Fibroblast of mammary gland (primary cell): Measurements from ENCODE around the gene LRRC8A.

Experiments used
- DNase-seq: peaks from one replicate; pipeline ENCODE4 v3.0.0-alpha.2; 2010; ENCODE audit warnings: low read depth
- H3K4me3 ChIP-seq: 2 replicates; pipeline ENCODE4 v1.5.1; 2011; ENCODE audit warnings: low read depth, mild to moderate bottlenecking, low read length, moderate library complexity; ENCODE audit not compliant: control insufficient read depth
- CTCF ChIP-seq: conservative IDR thresholded peaks from 2 replicates; pipeline ENCODE4 v1.5.1; 2011; ENCODE audit warnings: low read depth, low read length, inconsistent platforms; ENCODE audit not compliant: control insufficient read depth, insufficient read depth

Gene LRRC8A

GRCh38 chr9:128923493-128923883, 41.6 kb downstream of the LRRC8A start:
- no peak overlapping the region for H3K4me3 ChIP-seq
- no peak for DNase-seq
- no peak for TF ChIP-seq CTCF

GRCh38 chr9:128927731-128928411, 45.9 kb downstream of the LRRC8A start:
- peak; percentile 48 for DNase-seq
- no peak overlapping the region for H3K4me3 ChIP-seq
- peak; percentile 85 for TF ChIP-seq CTCF

- DNase-seq = no peak
- no peak for TF ChIP-seq CTCF
These were observed 46.7 kb downstream of the LRRC8A start for GRCh38 chr9:128928624-128929023.

GRCh38 chr9:128929560-128929959, 47.6 kb downstream of the LRRC8A start:
- no peak for TF ChIP-seq CTCF
- DNase-seq = no peak
- no peak overlapping the region for H3K4me3 ChIP-seq

More at GRCh38 chr9:128928624-128929023, 46.7 kb downstream of the LRRC8A start:
- no peak overlapping the region for H3K4me3 ChIP-seq

DNA sequence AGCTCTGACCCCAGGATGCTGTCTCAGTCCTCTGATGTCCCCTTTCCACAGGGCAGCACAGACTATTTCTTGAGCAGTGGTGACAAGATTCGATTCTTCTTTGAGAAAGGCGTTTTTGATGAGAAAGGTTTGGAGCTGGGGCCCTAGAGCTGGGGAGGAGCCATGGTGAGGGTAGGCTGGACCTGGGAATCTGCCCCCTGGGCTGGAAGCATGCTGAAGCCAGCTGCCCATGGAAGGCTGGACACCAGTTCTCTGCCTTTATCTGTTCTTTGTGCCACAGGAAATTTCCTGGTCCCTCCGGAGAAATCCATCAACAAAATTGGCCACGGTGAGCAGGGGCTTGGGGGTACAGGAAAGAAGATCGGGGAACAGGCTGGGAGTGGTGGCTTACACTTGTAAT, 51.8 kb downstream of the LRRC8A start:
- TF ChIP-seq CTCF = no peak
- no peak for DNase-seq
- no peak overlapping the region for H3K4me3 ChIP-seq

DNA sequence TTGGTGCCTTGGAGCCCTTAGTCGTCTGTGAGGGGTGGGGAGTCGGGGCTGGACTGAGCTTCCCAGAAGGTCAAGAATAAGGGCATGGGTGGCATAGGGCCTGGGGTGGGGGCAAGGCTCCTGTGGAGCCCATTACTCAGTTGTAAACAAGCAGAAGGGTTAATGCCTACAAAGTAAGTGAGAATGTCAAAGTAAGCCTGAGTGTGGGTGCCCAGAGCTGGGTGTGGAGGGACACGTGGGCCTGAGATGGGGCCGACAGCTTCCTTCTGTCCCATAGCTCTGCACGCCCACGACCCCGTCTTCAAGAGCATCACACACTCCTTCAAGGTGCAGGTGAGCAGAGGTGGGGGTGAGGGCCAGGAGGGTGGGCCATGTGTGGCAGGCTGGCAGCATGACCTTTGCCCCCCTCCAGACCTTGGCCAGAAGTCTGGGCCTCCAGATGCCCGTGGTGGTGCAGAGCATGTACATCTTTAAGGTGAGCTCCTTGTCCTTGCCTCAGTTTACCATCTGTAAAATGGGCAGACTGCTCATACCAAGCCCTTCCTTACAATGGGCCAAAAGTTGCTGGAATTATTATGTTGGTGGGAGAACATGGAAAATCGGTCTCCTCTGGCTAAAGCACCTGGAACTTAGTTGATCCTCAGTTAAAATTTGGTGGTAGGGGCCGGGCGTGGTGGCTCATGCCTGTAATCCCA, 54.4 kb downstream of the LRRC8A start:
- no peak for DNase-seq
- TF ChIP-seq CTCF = no peak
- H3K4me3 ChIP-seq = no peak overlapping the region
